ENCODE results near the gene CADPS2.

CADPS2 gene

GRCh38 chr7:122588621-122589020, 297.6 kb downstream of the CADPS2 start:
- DNase-seq: no peak

GRCh38 chr7:122584676-122585251, 301.5 kb downstream of the CADPS2 start:
- no peak for DNase-seq

- DNase-seq: no peak
These were observed 307.9 kb downstream of the CADPS2 start for GRCh38 chr7:122578350-122578749.

- no peak for DNase-seq
These were observed 308.7 kb downstream of the CADPS2 start for GRCh38 chr7:122577449-122578003.

- DNase-seq: no peak
These were observed 313.6 kb downstream of the CADPS2 start for GRCh38 chr7:122572706-122573105.

GRCh38 chr7:122561326-122561725, 324.9 kb downstream of the CADPS2 start:
- no peak for DNase-seq

GRCh38 chr7:122556873-122557542, 329.3 kb downstream of the CADPS2 start:
- DNase-seq: no peak

GRCh38 chr7:122556219-122556618, 330.0 kb downstream of the CADPS2 start:
- no peak for DNase-seq

- no peak for DNase-seq
These were observed 332.5 kb downstream of the CADPS2 start for GRCh38 chr7:122553761-122554160.

GRCh38 chr7:122552769-122553168, 333.5 kb downstream of the CADPS2 start:
- no peak for DNase-seq

- no peak for DNase-seq
These were observed 335.7 kb downstream of the CADPS2 start for GRCh38 chr7:122550545-122550944.

GRCh38 chr7:122549578-122549977, 336.7 kb downstream of the CADPS2 start:
- DNase-seq: no peak

GRCh38 chr7:122546496-122546895, 339.8 kb downstream of the CADPS2 start:
- no peak for DNase-seq

- no peak for DNase-seq
These were observed 341.8 kb downstream of the CADPS2 start for GRCh38 chr7:122544463-122544862.

- DNase-seq: no peak
These were observed 342.4 kb downstream of the CADPS2 start for GRCh38 chr7:122543891-122544290.

- DNase-seq: no peak
These were observed 343.1 kb downstream of the CADPS2 start for GRCh38 chr7:122543166-122543565.

- no peak for DNase-seq
These were observed 351.2 kb downstream of the CADPS2 start for GRCh38 chr7:122535086-122535485.

GRCh38 chr7:122532406-122533269, 353.6 kb downstream of the CADPS2 start:
- DNase-seq: no peak

- no peak for DNase-seq
These were observed 357.3 kb downstream of the CADPS2 start for GRCh38 chr7:122528879-122529481.

GRCh38 chr7:122525355-122525754, 360.9 kb downstream of the CADPS2 start:
- DNase-seq: no peak

GRCh38 chr7:122521767-122522166, 364.5 kb downstream of the CADPS2 start:
- no peak for DNase-seq

GRCh38 chr7:122520971-122521555, 365.2 kb downstream of the CADPS2 start:
- DNase-seq: no peak

GRCh38 chr7:122518488-122518887, 367.8 kb downstream of the CADPS2 start:
- DNase-seq: no peak

Data from CD4-positive, alpha-beta T cell treated with Interleukin-12 subunit alpha and Interleukin-12 subunit beta, for 1 hour (primary cell).